Measurements from ENCODE around the gene STK32A.

STK32A gene

GRCh38 chr5:147391781-147392180 lies 157.0 kb downstream of the STK32A start:
- DNase-seq (ENCODE audit: low spot score): peak; percentile 53

- DNase-seq (ENCODE audit: low spot score): no peak
Measured at GRCh38 chr5:147393874-147394672, 159.2 kb downstream of the STK32A start.

GRCh38 chr5:147396070-147396823 lies 161.4 kb downstream of the STK32A start:
- DNase-seq (ENCODE audit: low spot score): no peak

- DNase-seq (ENCODE audit: low spot score): no peak
Measured at GRCh38 chr5:147397616-147398015, 162.8 kb downstream of the STK32A start.

GRCh38 chr5:147398860-147399259 lies 164.0 kb downstream of the STK32A start:
- DNase-seq (ENCODE audit: low spot score): no peak

- DNase-seq (ENCODE audit: low spot score): no peak
Measured at GRCh38 chr5:147400126-147400809, 165.4 kb downstream of the STK32A start.

GRCh38 chr5:147400881-147401280 lies 166.1 kb downstream of the STK32A start:
- DNase-seq (ENCODE audit: low spot score): no peak

- DNase-seq (ENCODE audit: low spot score): peak; percentile 93
Measured at GRCh38 chr5:147403651-147404640, 169.1 kb downstream of the STK32A start.

- no peak for DNase-seq (ENCODE audit: low spot score)
Measured at GRCh38 chr5:147404706-147405105, 169.9 kb downstream of the STK32A start.

- no peak for DNase-seq (ENCODE audit: low spot score)
Measured at GRCh38 chr5:147406636-147407035, 171.8 kb downstream of the STK32A start.

- DNase-seq (ENCODE audit: low spot score): no peak
Measured at GRCh38 chr5:147407094-147407681, 172.4 kb downstream of the STK32A start.

GRCh38 chr5:147408980-147409379 lies 174.2 kb downstream of the STK32A start:
- DNase-seq (ENCODE audit: low spot score): no peak

GRCh38 chr5:147410496-147411358 lies 175.9 kb downstream of the STK32A start:
- DNase-seq (ENCODE audit: low spot score): no peak

- no peak for DNase-seq (ENCODE audit: low spot score)
Measured at GRCh38 chr5:147411359-147412319, 176.8 kb downstream of the STK32A start.

GRCh38 chr5:147412561-147412960 lies 177.7 kb downstream of the STK32A start:
- DNase-seq (ENCODE audit: low spot score): no peak

- no peak for DNase-seq (ENCODE audit: low spot score)
Measured at GRCh38 chr5:147413266-147413665, 178.4 kb downstream of the STK32A start.

GRCh38 chr5:147415651-147416050 lies 180.8 kb downstream of the STK32A start:
- DNase-seq (ENCODE audit: low spot score): no peak

GRCh38 chr5:147417135-147417813 lies 182.4 kb downstream of the STK32A start:
- DNase-seq (ENCODE audit: low spot score): no peak
